ENCODE results near the gene COPS4.
A peak's percentile ranks its signal among the peaks of the same experiment; 100 is the strongest.
"Not testable (repeated sequence)": the region's sequence is repeated elsewhere in the genome, so short reads cannot be mapped to it uniquely, and the experiment has no call there.

The COPS4 gene

GRCh38 chr4:83089410-83090157, 54.6 kb downstream of the COPS4 start:
- no peak for DNase-seq

DNA sequence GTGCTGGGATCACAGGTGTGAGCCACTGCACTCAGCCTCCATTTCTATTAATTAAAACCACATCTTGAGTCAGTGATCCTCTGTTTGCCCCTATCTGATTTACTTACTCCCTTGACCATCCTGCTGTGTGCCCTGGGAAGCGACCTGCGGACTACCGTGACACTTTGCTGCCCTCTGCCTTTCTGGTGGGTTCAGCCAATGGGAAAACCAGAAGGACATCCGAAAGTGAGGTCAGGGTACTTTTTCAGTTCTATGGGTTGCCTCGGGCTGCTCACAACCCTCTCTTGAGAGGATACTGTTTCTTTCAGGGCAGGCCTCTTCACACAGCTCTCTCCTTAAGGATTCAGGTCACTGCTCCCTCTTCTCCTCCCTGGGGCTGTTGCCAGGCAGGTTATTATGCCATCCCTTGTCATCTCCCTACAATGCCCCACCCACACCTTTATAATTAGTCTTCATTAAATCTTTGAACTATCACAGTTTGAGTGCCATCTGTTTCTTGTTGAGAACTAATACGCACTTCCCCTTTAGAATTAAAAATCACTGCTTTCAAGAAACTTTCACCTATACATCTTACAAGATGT, 58.2 kb downstream of the COPS4 start:
- DNase-seq = no peak

GRCh38 chr4:83096397-83096796, 61.4 kb downstream of the COPS4 start:
- no peak for DNase-seq

GRCh38 chr4:83104991-83105390, 70.0 kb downstream of the COPS4 start:
- no peak for DNase-seq

DNA sequence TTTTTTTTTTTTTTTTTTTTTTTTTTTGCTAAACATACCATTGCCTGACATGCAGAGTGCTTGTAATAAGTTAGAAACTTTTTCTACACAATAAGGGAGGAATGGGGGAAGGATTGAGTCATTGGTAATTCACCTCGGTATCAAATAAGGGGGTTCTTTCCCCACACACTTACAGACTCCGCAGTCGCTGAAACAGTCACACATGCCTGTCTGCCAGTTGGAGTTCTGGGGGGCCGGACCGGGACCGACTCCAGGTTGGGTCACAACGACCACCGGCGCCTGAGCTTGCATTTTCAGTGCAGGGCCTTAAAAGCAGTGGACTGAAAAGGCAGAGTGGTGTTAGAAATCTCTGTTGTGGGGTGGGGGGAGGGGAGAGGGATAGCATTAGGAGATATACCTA, 72.6 kb downstream of the COPS4 start:
- peak; percentile 24 for DNase-seq

GRCh38 chr4:83108101-83108861, 73.3 kb downstream of the COPS4 start:
- no peak for DNase-seq

DNA sequence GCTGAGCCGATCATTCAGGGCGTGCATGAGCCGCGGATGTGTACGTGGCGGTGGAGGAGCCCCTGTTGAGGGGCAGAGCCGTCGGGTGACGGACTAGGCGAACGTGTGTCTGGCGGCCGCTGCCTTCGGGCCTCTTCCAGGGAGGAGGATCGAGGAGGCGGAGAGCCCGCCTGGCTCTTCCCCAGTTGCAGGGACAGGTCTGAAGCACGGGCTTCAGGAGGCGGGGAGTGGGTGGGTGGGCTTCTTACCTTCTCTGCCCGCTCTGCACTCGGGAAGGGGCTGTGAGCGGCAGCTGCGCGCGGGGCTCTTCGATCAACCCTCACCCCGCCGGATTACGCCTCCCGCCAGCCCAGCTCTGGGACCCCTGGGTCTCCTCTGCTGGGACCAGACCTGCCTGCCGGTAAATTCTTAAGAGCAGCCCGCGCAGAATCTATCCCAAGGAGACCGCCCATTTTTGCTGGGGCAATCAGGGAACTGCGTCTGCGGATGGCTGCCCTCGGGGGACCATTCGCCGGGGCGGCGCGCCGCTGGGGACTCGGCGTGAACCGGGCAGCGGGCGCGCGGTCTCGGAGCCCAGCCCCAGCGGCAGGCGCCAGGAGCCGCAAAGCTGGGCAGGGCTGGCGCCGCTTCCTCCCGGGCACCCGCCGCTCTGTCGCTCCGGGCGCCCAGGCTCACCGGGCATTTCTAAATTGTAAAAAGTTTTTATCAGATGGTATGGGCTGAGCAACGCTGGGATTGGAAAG, 74.7 kb downstream of the COPS4 start:
- peak; percentile 50 for DNase-seq

- peak; percentile 90 for DNase-seq
Observed at GRCh38 chr4:83110223-83110945, 75.4 kb downstream of the COPS4 start.

DNA sequence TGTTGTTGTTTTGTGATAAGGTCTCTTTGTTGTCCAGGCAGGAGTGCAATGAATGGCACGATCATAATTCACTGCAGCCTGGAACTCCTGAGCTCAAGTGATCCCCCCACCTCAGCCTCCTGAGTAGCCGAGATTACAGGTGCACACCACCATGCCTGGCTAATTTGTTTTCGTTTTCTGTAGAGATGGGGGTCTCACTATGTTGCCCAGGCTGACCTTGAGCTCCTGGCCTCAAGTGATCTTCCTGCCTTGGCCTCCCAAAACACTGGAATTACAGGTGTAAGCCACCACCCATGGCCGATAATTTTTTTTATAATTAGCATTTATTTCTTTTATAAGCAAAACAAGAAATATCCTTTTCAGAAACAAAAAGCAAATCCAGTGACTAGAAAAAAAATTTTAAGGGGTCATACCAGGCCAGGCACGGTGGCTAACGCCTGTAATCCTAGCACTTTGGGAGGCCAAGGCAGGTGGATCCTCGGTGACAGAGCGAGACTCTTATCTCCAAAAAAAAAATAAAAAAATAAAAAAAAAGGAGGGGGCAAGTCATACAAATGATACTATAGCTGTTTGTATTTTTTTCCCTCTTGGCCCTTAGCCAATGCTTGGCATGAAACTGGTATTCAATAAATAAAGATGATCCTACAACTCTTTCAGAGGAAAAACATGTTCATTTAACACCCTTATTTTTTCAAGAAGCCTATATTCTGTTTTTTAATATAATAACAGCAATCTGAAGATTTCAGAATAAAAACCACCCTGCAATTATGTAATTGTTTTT, 76.2 kb downstream of the COPS4 start:
- DNase-seq = no peak

- DNase-seq = not testable (repeated sequence)
Observed at GRCh38 chr4:83111751-83112141, 76.8 kb downstream of the COPS4 start.

- DNase-seq = no peak
Observed at GRCh38 chr4:83112231-83112630, 77.2 kb downstream of the COPS4 start.

- DNase-seq = peak; percentile 21
Observed at GRCh38 chr4:83112678-83113428, 77.9 kb downstream of the COPS4 start.

GRCh38 chr4:83113429-83113786, 78.4 kb downstream of the COPS4 start:
- no peak for DNase-seq

DNA sequence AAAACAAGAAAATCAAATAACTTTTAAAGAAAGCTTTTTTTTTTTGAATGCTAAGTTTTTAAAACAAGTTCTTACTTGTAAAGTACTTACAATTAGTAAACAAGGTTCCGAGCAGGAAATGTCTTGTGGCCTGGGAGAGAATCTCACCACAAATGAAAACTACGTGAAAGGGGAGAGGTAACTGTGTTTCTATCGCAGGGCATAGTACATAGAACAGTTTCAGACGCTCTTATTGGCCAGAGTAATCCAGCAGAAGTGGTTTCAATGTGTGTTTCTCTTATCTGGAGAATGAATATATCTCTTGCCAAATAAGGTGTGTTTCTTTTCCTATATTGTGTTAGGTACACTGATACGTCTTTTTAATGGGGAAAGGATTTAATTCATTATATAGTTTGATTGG, 79.6 kb downstream of the COPS4 start, which contains the start of gene PLAC8:
Gene PLAC8 (minus strand): TSS at position 154 of the 400 bp plus-strand sequence. CDS start 6,808 bp downstream, outside the sequence.
- DNase-seq = no peak

DNA sequence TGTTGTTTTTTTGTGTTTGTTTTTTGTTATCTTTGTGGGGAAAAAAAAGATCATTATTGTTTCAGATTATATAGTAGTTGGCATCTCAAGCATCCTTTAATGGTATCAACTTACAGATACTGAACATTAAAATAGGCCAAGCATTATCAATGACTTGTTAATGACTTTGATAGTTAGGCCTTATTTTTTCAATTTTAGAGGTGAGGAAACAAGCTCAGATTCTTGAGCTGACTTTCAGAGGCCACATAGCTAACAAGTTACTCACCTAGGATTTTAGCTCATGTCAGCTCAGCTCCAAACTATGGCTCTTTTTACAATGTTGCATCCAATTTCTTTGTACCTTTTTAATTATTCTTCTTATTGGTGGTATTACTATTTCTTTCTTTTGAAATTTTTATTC, 80.0 kb downstream of the COPS4 start:
- DNase-seq = no peak

DNA sequence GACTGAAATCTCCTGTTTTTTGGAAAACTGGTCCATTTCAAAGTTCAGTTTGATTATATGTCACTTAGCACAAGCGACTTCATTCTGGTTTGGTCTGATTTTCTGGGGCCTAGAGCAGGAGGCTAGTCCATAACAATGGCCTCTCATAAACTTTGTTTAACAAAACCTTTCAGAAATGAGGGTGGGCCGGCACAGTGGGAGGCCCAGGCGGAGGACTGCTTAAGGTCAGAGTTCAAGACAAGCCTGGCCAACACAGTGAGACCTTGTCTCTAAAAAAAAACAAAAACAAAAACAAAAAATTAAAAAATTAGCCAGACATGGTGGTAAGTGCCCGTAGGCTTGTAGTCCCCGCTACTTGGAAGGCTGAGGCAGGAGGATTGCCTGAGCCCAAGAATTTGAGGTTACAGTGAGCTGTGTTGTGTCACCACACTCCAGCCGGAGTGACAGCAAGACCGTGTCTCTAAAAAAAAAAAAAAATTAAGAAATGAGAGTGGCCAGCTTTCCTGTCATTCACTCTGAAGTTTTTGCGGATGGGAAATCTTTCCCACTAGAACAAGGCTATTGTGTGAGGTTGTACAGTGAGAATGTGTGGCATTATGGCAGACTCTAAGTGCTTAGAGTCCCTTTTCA, 80.8 kb downstream of the COPS4 start:
- no peak for DNase-seq

DNA sequence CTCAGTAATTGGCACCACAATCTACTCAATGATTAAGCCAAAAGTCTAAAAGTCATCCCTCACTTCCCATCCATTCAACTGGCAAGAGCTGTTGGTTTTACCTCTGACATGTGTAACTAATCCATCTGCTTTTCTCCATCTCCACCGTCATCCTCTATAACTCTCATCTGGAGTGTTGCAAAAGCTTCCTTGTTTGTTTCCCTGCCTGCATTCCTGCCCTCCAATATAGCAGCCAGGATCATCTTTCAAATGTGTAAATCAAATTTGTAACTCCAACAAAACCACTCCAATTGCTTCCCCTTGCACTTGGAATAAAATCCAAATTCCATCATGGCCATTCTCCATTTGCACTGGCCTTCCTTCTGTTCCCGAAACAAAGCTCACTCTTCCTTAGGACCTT, 83.9 kb downstream of the COPS4 start:
- DNase-seq = no peak

DNA sequence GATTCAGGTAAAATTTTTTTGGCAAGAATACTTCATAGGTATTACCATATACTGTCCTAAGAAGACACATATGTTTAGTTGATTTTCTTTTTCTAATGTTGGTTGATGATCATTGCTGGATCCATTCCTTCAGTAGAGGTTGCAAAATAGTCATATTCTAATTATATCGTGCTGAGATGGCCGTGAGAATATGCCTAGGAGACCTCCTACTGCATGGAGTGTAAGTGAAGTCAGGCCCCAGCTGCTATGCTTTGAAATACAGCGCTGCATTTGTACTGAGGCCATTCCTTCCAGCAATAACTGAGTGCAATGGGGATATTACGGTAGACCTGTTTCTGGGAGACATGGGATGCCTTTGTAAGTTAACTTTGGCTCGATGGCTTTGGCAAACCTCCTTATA, 86.3 kb downstream of the COPS4 start:
- DNase-seq = no peak

DNA sequence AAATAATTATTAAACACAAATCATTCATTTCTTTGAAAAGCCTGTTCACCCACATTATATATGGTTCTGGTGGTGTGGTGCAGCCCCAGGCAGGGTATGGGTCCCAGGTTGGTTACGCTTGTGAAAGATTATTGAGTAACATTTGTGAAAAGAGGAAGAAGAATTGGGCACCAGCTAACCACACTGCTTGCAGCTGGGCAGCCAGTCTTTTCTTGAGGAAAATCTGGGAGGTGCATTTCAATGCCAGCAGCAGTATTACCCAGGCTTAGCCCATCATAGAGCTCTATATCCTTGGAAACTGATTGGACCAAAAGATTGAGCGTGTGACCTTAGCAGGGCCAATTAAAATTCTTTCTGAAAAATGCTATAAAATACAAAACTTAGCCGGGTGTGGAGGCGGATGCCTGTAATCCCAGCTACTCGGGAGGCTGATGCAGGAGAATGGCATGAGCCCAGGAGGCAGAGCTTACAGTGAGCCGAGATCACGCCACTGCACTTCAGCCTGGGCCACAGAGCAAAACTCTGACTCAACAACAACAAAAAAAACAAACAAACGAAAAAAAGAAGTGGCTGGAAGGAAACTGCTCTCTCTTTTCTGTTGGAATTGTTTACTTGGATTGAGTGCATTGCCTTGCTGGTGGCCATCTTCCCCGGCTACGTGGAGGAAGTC, 89.3 kb downstream of the COPS4 start:
- no peak for DNase-seq

All from activated naive CD4-positive, alpha-beta T cell treated with Interleukin-2 at 50 U/mL for 16 hours (primary cell).